HCT116 (cell line): ENCODE measurements around the gene GALNT7. TPM values are rescaled to one million over a fixed set of nuclear protein-coding genes. Genes with fewer than 3 reads are reported as not detected.

Source experiments
- ATAC-seq: fragments of 200-7000 bp; cut with Tn5 transposase; 2 replicates; pipeline ENCODE4 v1.9.1; 2020; ENCODE audit warnings: mild to moderate bottlenecking, moderate library complexity
- BruUV-seq: library from RNA; stranded (reverse); fragments of 400-500 nt; replicated peaks from 2 replicates; lab custom pipeline; 2021; lab: Mats Ljungman, UMichigan
- CTCF ChIA-PET: fragments of 300-600 bp; sonication (Branson Sonifier 250); formaldehyde crosslinking; loops from one replicate; lab custom pipeline; 2021; ENCODE audit warnings: antibody characterized with exemption; lab: Charles Lee
- POLR2A ChIA-PET: fragments of 300-600, 350-600 bp; sonication (Branson Sonifier 250); formaldehyde crosslinking; loops from one replicate; lab custom pipeline; 2021; ENCODE audit warnings: antibody characterized with exemption; lab: Charles Lee
- RAD21 ChIA-PET, 2 experiments: fragments of 300-600 bp; sonication (Branson Sonifier 250); formaldehyde crosslinking; loops; one replicate each; lab custom pipeline; 2023; ENCODE audit warnings: low total read pairs in 2 of 2; ENCODE audit not compliant: uncharacterized antibody in 2 of 2, unreplicated experiment in 2 of 2, low non-redundant PET in 1 of 2; lab: Charles Lee
- DNase-seq: peaks from one replicate; pipeline ENCODE4 v3.0.0-alpha.2; 2010; ENCODE audit warnings: low read depth, low spot score
- H2AFZ ChIP-seq: fragments of 200-600 bp; shearing (Covaris generic), sonication (generic); 2 replicates; pipeline ENCODE4 v1.6.1; 2017; ENCODE audit warnings: low read depth, mixed run types, mixed read lengths, antibody characterized with exemption, low read length; ENCODE audit not compliant: poor library complexity, severe bottlenecking
- H3K27ac ChIP-seq: 2 replicates; pipeline ENCODE4 v1.5.1; 2012; ENCODE audit warnings: low read depth, low read length
- H3K27me3 ChIP-seq: fragments of 200-600 bp; sonication (generic); 2 replicates; pipeline ENCODE4 v1.6.1; 2016; ENCODE audit warnings: mixed run types, low read length, mixed read lengths; ENCODE audit not compliant: insufficient read depth
- H3K36me3 ChIP-seq, 2 experiments: fragments of 200-500 bp in 1 of 2; fragments of 200-600 bp in 1 of 2; sonication (Bioruptor generic) in 1 of 2; sonication (generic) in 1 of 2; 2 replicates each; pipeline versions ENCODE4 v1.5.1 to v1.6.1; 2014 to 2016; ENCODE audit warnings: low read length in 2 of 2, inconsistent platforms in 1 of 2, mixed read lengths in 1 of 2, mixed run types in 1 of 2; ENCODE audit not compliant: insufficient read depth in 2 of 2, control insufficient read depth in 1 of 2
- H3K4me1 ChIP-seq, 2 experiments: fragments of 200-600 bp in 1 of 2; sonication (generic) in 1 of 2; 2 replicates each; pipeline versions ENCODE4 v1.5.1 to v1.6.1; 2012 to 2017; ENCODE audit warnings: low read length in 2 of 2, inconsistent platforms in 1 of 2, mild to moderate bottlenecking in 1 of 2, mixed read lengths in 1 of 2, mixed run types in 1 of 2, moderate library complexity in 1 of 2; ENCODE audit not compliant: insufficient read depth in 2 of 2, control insufficient read depth in 1 of 2
- H3K4me2 ChIP-seq: fragments of 200-600 bp; sonication (generic); 2 replicates; pipeline ENCODE4 v1.6.1; 2017; ENCODE audit warnings: mixed run types, low read length, mixed read lengths
- H3K4me3 ChIP-seq, 2 experiments: fragments of 200-600 bp in 1 of 2; sonication (generic) in 1 of 2; replicated peaks in 1 of 2; 2 replicates each; pipeline ENCODE4 v1.5.1; 2011 to 2016; ENCODE audit warnings: low read length in 2 of 2, control low read depth in 1 of 2, low read depth in 1 of 2, mild to moderate bottlenecking in 1 of 2, mixed read lengths in 1 of 2, mixed run types in 1 of 2
- H3K79me2 ChIP-seq: fragments of 200-600 bp; sonication (generic); 2 replicates; pipeline ENCODE4 v1.6.1; 2017; ENCODE audit warnings: mild to moderate bottlenecking, mixed run types, low read length, moderate library complexity, mixed read lengths; ENCODE audit not compliant: insufficient read depth
- H3K9ac ChIP-seq: fragments of 200-600 bp; sonication (generic); 2 replicates; pipeline ENCODE4 v1.6.1; 2016; ENCODE audit warnings: low read length, mixed read lengths
- H3K9me2 ChIP-seq: fragments of 200-600 bp; sonication (generic), shearing (Covaris generic); 2 replicates; pipeline ENCODE4 v1.6.1; 2017; ENCODE audit warnings: mixed run types, mild to moderate bottlenecking, moderate library complexity; ENCODE audit not compliant: insufficient read depth
- H3K9me3 ChIP-seq, 2 experiments: fragments of 200-500 bp in 1 of 2; fragments of 200-600 bp in 1 of 2; sonication (Bioruptor generic) in 1 of 2; sonication (generic) in 1 of 2; 2 replicates each; pipeline ENCODE4 v1.6.1; 2014 to 2017; ENCODE audit warnings: low read length in 2 of 2, mixed read lengths in 2 of 2, inconsistent platforms in 1 of 2, low read depth in 1 of 2, mild to moderate bottlenecking in 1 of 2, mixed run types in 1 of 2, moderate library complexity in 1 of 2; ENCODE audit not compliant: control insufficient read depth in 1 of 2, insufficient read depth in 1 of 2
- H4K20me1 ChIP-seq: fragments of 200-600 bp; sonication (generic), shearing (Covaris generic); 2 replicates; pipeline ENCODE4 v1.6.1; 2017; ENCODE audit warnings: mixed run types, mild to moderate bottlenecking, moderate library complexity; ENCODE audit not compliant: insufficient read depth
- CEBPB ChIP-seq: IDR thresholded peaks from 2 replicates; pipeline ENCODE4 v1.6.1; 2012; ENCODE audit warnings: low read depth
- ELF1 ChIP-seq: IDR thresholded peaks from 2 replicates; pipeline ENCODE4 v1.6.1; 2012; ENCODE audit warnings: low read depth, borderline replicate concordance
- EZH2 ChIP-seq: fragments of 200-600 bp; sonication (generic); IDR thresholded peaks from 2 replicates; pipeline ENCODE4 v1.6.1; 2017; ENCODE audit warnings: antibody characterized with exemption, mixed run types
- EZH2phosphoT487 ChIP-seq: fragments of 200-600 bp; IDR thresholded peaks from 2 replicates; pipeline ENCODE4 v1.6.1; 2018; ENCODE audit warnings: antibody characterized with exemption, borderline replicate concordance
- FOSL1 ChIP-seq: IDR thresholded peaks from 2 replicates; pipeline ENCODE4 v1.6.1; 2012; ENCODE audit warnings: low read depth
- MAX ChIP-seq: IDR thresholded peaks from 2 replicates; pipeline ENCODE4 v1.6.1; 2012
- POLR2AphosphoS5 ChIP-seq: IDR thresholded peaks from 2 replicates; pipeline ENCODE4 v1.6.1; 2011; ENCODE audit warnings: mild to moderate bottlenecking, low read depth, low read length, moderate library complexity
- RAD21 ChIP-seq: IDR thresholded peaks from 2 replicates; pipeline ENCODE4 v1.6.1; 2012; ENCODE audit warnings: low read depth, mild to moderate bottlenecking
- SIN3A ChIP-seq: IDR thresholded peaks from 2 replicates; pipeline ENCODE4 v1.6.1; 2012; ENCODE audit warnings: low read depth
- SP1 ChIP-seq: IDR thresholded peaks from 2 replicates; pipeline ENCODE4 v1.6.1; 2012; ENCODE audit warnings: low read depth
- SRF ChIP-seq: IDR thresholded peaks from 2 replicates; pipeline ENCODE4 v1.6.1; 2012; ENCODE audit warnings: low read depth
- TCF7L2 ChIP-seq: IDR thresholded peaks from 2 replicates; pipeline ENCODE4 v1.7.0; 2011; ENCODE audit warnings: borderline replicate concordance, inconsistent platforms; ENCODE audit not compliant: insufficient read depth, insufficient read length; ENCODE audit errors: extremely low read depth
- YY1 ChIP-seq: IDR thresholded peaks from 2 replicates; pipeline ENCODE4 v1.6.1; 2011; ENCODE audit warnings: low read length, low read depth, moderate library complexity, mild to moderate bottlenecking; ENCODE audit not compliant: insufficient replicate concordance; ENCODE audit errors: extremely low read depth
- ZFX ChIP-seq: fragments of 450-650 bp; IDR thresholded peaks from 2 replicates; pipeline ENCODE4 v1.6.1; 2017
- intact Hi-C: fragments of 100-400 bp; cut with micrococcal nuclease; formaldehyde crosslinking; loops from 2 replicates; pipeline ENCODE4 v1.10.0; 2022
- total RNA-seq: library from RNA; stranded (reverse); gene quantifications from one replicate; pipeline ENCODE4 v1.2.1, GENCODE V29; 2021; ENCODE audit not compliant: unreplicated experiment

The GALNT7 gene
- total RNA-seq, 1 experiment from 2014 or later, result 21.3 TPM

GRCh38 chr4:173167758-173168395 is 734 bp upstream of the GALNT7 start:
- Histone ChIP-seq H3K27ac (peak overlapping the region; percentile 98), H3K27me3 (no peaks in the 10 kb centered on the region), H3K9me3 (no peaks in the 10 kb centered on the region), H3K4me1 (peaks cover 17 to 34% of the 10 kb centered on the region in 2 experiments; a peak in 3 of 4 replicates), H3K9ac (peak overlapping the region; percentile 82), H3K36me3 (no peaks in the 10 kb centered on the region), H3K9me2 (no peaks in the 10 kb centered on the region), H3K4me3 (peak overlapping the region; percentile 68 to 80), H4K20me1 (no peaks in the 10 kb centered on the region), H3K4me2 (peak overlapping the region; percentile 89), H2AFZ (peak overlapping the region; percentile 0), H3K79me2 (peaks cover 32% of the 10 kb centered on the region)
- ChIA-PET POLR2A (interaction anchor here (0.7 to 0.9 kb wide), 4 partner anchors 8 to 90 kb away, joined by 3 to 7 read pairs (median 3); no protein-coding TSS in a partner anchor), CTCF (interaction anchor here (0.9 to 1.0 kb wide), 3 partner anchors 90 to 154 kb away, joined by 3 to 5 read pairs (median 3); no protein-coding TSS in a partner anchor), RAD21 (interaction anchor here in 1 of 2 experiments (0.6 to 1.2 kb wide), 2 partner anchors 136 to 154 kb away, joined by 3 to 4 read pairs; no protein-coding TSS in a partner anchor)
- ATAC-seq (peak; percentile 43), DNase-seq (peak; percentile 52)
- intact Hi-C loops, result loop anchor here (1.0 kb wide), 1 partner anchor 84 kb away; no protein-coding TSS in a partner anchor
- TF ChIP-seq POLR2AphosphoS5 (no peak), ELF1 (peak; percentile 81), EZH2 (no peak), MAX (peak; percentile 94), RAD21 (no peak), YY1 (no peak), SIN3A (0 out of 2 replicates have a peak, but pooled peaks have one; percentile 17), EZH2phosphoT487 (no peak), CEBPB (no peak), SRF (no peak), SP1 (no peak), TCF7L2 (no peak), ZFX (no peak), FOSL1 (no peak)
- BruUV-seq, result TSS peak; percentile 62
